PC-3 (cell line): ENCODE data around the gene KCNJ11. TPM values are rescaled to one million over a fixed set of nuclear protein-coding genes. Genes with fewer than 3 reads are reported as not detected.

Experiments used
- ATAC-seq: fragments of 200-7000 bp; cut with Tn5 transposase; 2 replicates; pipeline ENCODE4 v1.9.1; 2020; ENCODE audit warnings: mild to moderate bottlenecking, moderate library complexity
- BruUV-seq: library from RNA; stranded (reverse); fragments of 400-500 nt; replicated peaks from 2 replicates; lab custom pipeline; 2021; lab: Mats Ljungman, UMichigan
- CTCF ChIA-PET: fragments of 300-600 bp; sonication (Branson Sonifier 250); formaldehyde crosslinking; loops from one replicate; lab custom pipeline; 2022; ENCODE audit warnings: antibody characterized with exemption; lab: Charles Lee
- POLR2A ChIA-PET: fragments of 300-600 bp; sonication (Branson Sonifier 250); formaldehyde crosslinking; loops from one replicate; lab custom pipeline; 2022; ENCODE audit warnings: antibody characterized with exemption; ENCODE audit not compliant: unreplicated experiment; lab: Charles Lee
- DNase-seq: peaks from one replicate; pipeline ENCODE4 v3.0.0-alpha.2; 2015
- H2AFZ ChIP-seq: fragments of 300-600 bp; sonication (generic); 2 replicates; pipeline ENCODE4 v1.6.0; 2016; ENCODE audit warnings: antibody characterized with exemption, low read length
- H3F3A ChIP-seq: fragments of 300-600 bp; sonication (generic); one replicate; pipeline ENCODE4 v1.6.0; 2017; ENCODE audit warnings: antibody characterized with exemption, low read length, control low read depth, mild to moderate bottlenecking; ENCODE audit not compliant: unreplicated experiment
- H3K27ac ChIP-seq: fragments of 300-600 bp; sonication (generic); 2 replicates; pipeline ENCODE4 v1.5.1; 2016; ENCODE audit warnings: mild to moderate bottlenecking, low read length
- H3K27me3 ChIP-seq: fragments of 300-600 bp; sonication (generic); 2 replicates; pipeline ENCODE4 v1.6.1; 2016; ENCODE audit warnings: low read length, mixed read lengths
- H3K36me3 ChIP-seq: fragments of 300-600 bp; sonication (generic); 2 replicates; pipeline ENCODE4 v1.6.1; 2016; ENCODE audit warnings: low read depth, mixed run types, low read length, mixed read lengths
- H3K4me1 ChIP-seq: fragments of 300-600 bp; sonication (generic); 2 replicates; pipeline ENCODE4 v1.5.1; 2016; ENCODE audit warnings: low read length; ENCODE audit not compliant: insufficient read depth
- H3K4me2 ChIP-seq: fragments of 300-600 bp; sonication (generic); 2 replicates; pipeline ENCODE4 v1.6.0; 2016; ENCODE audit warnings: low read length
- H3K4me3 ChIP-seq: fragments of 300-600 bp; sonication (generic); 2 replicates; pipeline ENCODE4 v1.5.1; 2016; ENCODE audit warnings: mild to moderate bottlenecking, low read length, mixed read lengths
- H3K79me2 ChIP-seq: fragments of 300-600 bp; sonication (generic); 2 replicates; pipeline ENCODE4 v1.6.1; 2017; ENCODE audit warnings: low read length, mixed read lengths
- H3K9ac ChIP-seq: fragments of 300-600 bp; sonication (generic); 2 replicates; pipeline ENCODE4 v1.6.0; 2016; ENCODE audit warnings: mild to moderate bottlenecking, low read length
- H3K9me2 ChIP-seq: fragments of 300-600 bp; sonication (generic); replicated peaks from 2 replicates; pipeline ENCODE4 v1.6.1; 2016; ENCODE audit warnings: mixed run types, low read length, mixed read lengths
- H3K9me3 ChIP-seq: fragments of 300-600 bp; sonication (generic); 2 replicates; pipeline ENCODE4 v1.6.1; 2016; ENCODE audit warnings: low read length, mixed read lengths
- H4K20me1 ChIP-seq: fragments of 300-600 bp; sonication (generic); 2 replicates; pipeline ENCODE4 v1.6.1; 2016; ENCODE audit warnings: low read length, mixed read lengths
- EZH2 ChIP-seq: fragments of 300-600 bp; sonication (generic); IDR thresholded peaks from one replicate; pipeline ENCODE4 v1.6.1; 2017; ENCODE audit warnings: antibody characterized with exemption, mild to moderate bottlenecking, low read length; ENCODE audit not compliant: unreplicated experiment
- EZH2phosphoT487 ChIP-seq: fragments of 300-600 bp; sonication (generic); IDR thresholded peaks from 2 replicates; pipeline ENCODE4 v1.6.1; 2018; ENCODE audit warnings: mild to moderate bottlenecking, antibody characterized with exemption, low read length, borderline replicate concordance
- intact Hi-C: fragments of 100-400 bp; cut with micrococcal nuclease; formaldehyde crosslinking; loops from 2 replicates; pipeline ENCODE4 v1.9.0; 2023
- total RNA-seq: library from RNA; depleted of rRNA; stranded (reverse); fragments of >200 nt; gene quantifications from 2 replicates; pipeline ENCODE4 v1.2.3, GENCODE V29; 2014
- TF ChIP-seq, protein P1 (sequence below): fragments of 300-600 bp; sonication (generic); conservative IDR thresholded peaks from 2 replicates; pipeline ENCODE4 v1.5.1; 2017; ENCODE audit warnings: antibody characterized with exemption, low read depth, mild to moderate bottlenecking, low read length

KCNJ11 gene
- total RNA-seq, 1 experiment from 2014 or later = 0.98 TPM

DNA sequence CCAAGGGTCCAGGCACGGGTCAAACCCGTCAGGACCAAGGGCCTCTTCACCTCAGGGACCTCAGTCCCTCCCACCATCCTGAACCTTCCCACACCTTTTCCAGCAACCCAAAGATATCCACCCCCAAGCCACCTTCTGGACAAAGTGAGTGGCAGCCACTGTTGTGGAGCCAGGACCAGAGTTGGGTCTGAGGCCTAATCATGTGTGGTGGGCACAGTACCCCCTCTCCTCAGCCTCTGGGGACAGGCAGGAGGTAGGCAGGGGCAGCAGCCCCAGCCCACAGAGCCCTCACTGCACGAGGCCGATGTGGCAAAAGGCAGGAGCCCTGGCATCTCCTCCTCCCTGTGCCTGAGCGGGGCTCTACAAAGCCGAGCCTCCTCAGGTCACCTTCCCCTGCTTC lies 2.5 kb downstream of the KCNJ11 start:
- no peak overlapping the region for H3K27ac ChIP-seq
- H3K4me1 ChIP-seq = peaks cover 2% of the 10 kb centered on the region; the same call in 1 of the 2 replicates
- no peak overlapping the region for H3K4me3 ChIP-seq
- H3K9me2 ChIP-seq = no peaks in the 10 kb centered on the region
- no peak overlapping the region for H2AFZ ChIP-seq
- DNase-seq = no peak
- H3F3A ChIP-seq = no peaks in the 10 kb centered on the region
- no peaks in the 10 kb centered on the region for H3K27me3 ChIP-seq
- TF ChIP-seq, protein P1, sequence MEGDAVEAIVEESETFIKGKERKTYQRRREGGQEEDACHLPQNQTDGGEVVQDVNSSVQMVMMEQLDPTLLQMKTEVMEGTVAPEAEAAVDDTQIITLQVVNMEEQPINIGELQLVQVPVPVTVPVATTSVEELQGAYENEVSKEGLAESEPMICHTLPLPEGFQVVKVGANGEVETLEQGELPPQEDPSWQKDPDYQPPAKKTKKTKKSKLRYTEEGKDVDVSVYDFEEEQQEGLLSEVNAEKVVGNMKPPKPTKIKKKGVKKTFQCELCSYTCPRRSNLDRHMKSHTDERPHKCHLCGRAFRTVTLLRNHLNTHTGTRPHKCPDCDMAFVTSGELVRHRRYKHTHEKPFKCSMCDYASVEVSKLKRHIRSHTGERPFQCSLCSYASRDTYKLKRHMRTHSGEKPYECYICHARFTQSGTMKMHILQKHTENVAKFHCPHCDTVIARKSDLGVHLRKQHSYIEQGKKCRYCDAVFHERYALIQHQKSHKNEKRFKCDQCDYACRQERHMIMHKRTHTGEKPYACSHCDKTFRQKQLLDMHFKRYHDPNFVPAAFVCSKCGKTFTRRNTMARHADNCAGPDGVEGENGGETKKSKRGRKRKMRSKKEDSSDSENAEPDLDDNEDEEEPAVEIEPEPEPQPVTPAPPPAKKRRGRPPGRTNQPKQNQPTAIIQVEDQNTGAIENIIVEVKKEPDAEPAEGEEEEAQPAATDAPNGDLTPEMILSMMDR = no peak
- no peak for TF ChIP-seq EZH2
- no peak for TF ChIP-seq EZH2phosphoT487
- intact Hi-C loops = no loop called here
- no TSS peak for BruUV-seq
- ChIA-PET POLR2A (no interaction called here), CTCF (no interaction called here)
- ATAC-seq = no peak
- H3K9ac ChIP-seq = no peak overlapping the region
- no peaks in the 10 kb centered on the region for H4K20me1 ChIP-seq
- no peaks in the 10 kb centered on the region for H3K79me2 ChIP-seq
- no peaks in the 10 kb centered on the region for H3K9me3 ChIP-seq
- H3K4me2 ChIP-seq = no peak overlapping the region
- H3K36me3 ChIP-seq = no peaks in the 10 kb centered on the region

DNA sequence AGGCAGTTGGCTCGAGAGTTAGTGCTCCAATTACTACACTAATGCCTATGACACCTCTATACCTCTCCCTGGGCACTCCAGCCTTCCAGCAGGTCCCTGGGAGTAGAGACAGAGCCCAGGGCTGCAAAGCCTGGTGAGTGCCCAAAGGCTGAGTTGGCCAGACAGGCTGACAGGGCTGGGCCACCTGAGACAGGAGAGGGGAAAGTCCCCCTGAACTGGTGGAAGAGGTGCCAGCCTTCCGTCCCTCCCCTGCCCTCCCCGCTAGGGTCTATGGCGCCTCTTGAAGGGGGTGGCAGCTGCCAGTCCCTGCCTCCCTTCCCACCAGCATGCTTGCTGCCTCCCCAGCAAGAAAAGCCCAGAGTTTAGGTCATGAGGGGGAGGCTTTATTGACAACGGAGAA lies 3.0 kb downstream of the KCNJ11 start:
- no peak overlapping the region for H2AFZ ChIP-seq
- no peaks in the 10 kb centered on the region for H3K27me3 ChIP-seq
- intact Hi-C loops = no loop called here
- TF ChIP-seq EZH2phosphoT487 (no peak), EZH2 (no peak)
- TF ChIP-seq, protein P1 = no peak
- no peak overlapping the region for H3K9ac ChIP-seq
- POLR2A ChIA-PET = no interaction called here
- no peak overlapping the region for H3K4me3 ChIP-seq
- H3F3A ChIP-seq = no peaks in the 10 kb centered on the region
- ATAC-seq = no peak
- no peaks in the 10 kb centered on the region for H3K79me2 ChIP-seq
- H3K27ac ChIP-seq = no peak overlapping the region
- H3K4me2 ChIP-seq = no peak overlapping the region
- BruUV-seq = no TSS peak
- no peaks in the 10 kb centered on the region for H3K9me2 ChIP-seq
- CTCF ChIA-PET = interaction anchor here (0.6 to 2.6 kb wide), 2 partner anchors 142 to 156 kb away, joined by 3 to 13 read pairs; no protein-coding TSS in a partner anchor
- no peaks in the 10 kb centered on the region for H3K9me3 ChIP-seq
- H4K20me1 ChIP-seq = no peaks in the 10 kb centered on the region
- H3K4me1 ChIP-seq = peaks cover 2% of the 10 kb centered on the region; the same call in 1 of the 2 replicates
- H3K36me3 ChIP-seq = no peaks in the 10 kb centered on the region
- DNase-seq = no peak

DNA sequence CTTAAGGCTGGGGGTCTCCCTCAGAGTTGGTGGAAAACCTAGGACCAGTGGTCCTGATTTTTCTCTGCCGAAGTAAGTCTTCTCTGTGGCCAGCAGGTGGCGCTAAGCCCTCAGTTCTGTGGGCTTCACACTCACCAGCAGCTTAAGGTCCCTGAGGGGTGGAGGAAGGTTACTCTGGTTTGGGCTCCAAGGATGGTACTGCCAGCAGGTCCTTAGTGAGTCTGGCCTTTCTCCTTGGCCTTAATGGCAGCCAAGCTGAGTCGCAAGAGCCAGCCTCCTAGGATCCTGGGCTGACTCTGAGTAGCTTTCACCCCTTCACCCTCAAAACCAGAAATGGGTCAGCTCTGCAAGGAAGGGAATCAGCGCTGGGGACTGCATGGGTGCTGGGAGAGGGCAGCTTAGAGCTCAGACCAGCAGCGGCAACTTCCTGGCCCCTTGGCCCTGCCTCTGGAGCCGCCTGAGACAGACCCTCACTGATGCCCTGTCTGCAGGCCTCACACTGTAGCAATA lies 4.4 kb downstream of the KCNJ11 start:
- Histone ChIP-seq H3F3A (no peaks in the 10 kb centered on the region), H3K9me3 (no peaks in the 10 kb centered on the region), H3K9me2 (no peaks in the 10 kb centered on the region), H4K20me1 (no peaks in the 10 kb centered on the region), H3K27ac (no peak overlapping the region), H3K79me2 (no peaks in the 10 kb centered on the region), H2AFZ (no peak overlapping the region), H3K27me3 (no peaks in the 10 kb centered on the region), H3K4me3 (no peak overlapping the region), H3K4me1 (no peaks in the 10 kb centered on the region), H3K36me3 (no peaks in the 10 kb centered on the region), H3K4me2 (no peak overlapping the region), H3K9ac (no peak overlapping the region)
- DNase-seq (peak; percentile 75), ATAC-seq (peak; percentile 66)
- ChIA-PET CTCF (interaction anchor here (0.5 to 2.6 kb wide), 6 partner anchors 89 to 161 kb away, joined by 3 to 13 read pairs (median 4); no protein-coding TSS in a partner anchor), POLR2A (interaction anchor here (0.5 kb wide), 1 partner anchor 180 kb away, joined by 3 read pairs; no protein-coding TSS in a partner anchor)
- BruUV-seq = no TSS peak
- TF ChIP-seq EZH2 = no peak
- TF ChIP-seq, protein P1 = peak; percentile 90
- intact Hi-C loops = loop anchor here (1.0 kb wide), 2 partner anchors 120 to 144 kb away; no protein-coding TSS in a partner anchor
